HUES6 (cell line): ENCODE results near the gene SAMD15.

Experiments
- H3K27ac ChIP-seq: 2 replicates; pipeline ENCODE4 v1.7.0; 2013; ENCODE audit warnings: low read depth, mild to moderate bottlenecking, low read length, inconsistent platforms
- H3K27me3 ChIP-seq: 2 replicates; pipeline ENCODE4 v1.6.1; 2013; ENCODE audit warnings: low read length; ENCODE audit not compliant: control insufficient read depth, insufficient read depth
- H3K36me3 ChIP-seq: 2 replicates; pipeline ENCODE4 v1.6.1; 2013; ENCODE audit warnings: low read length; ENCODE audit not compliant: control insufficient read depth, insufficient read depth
- H3K4me1 ChIP-seq: 2 replicates; pipeline ENCODE4 v1.6.1; 2013; ENCODE audit warnings: low read length; ENCODE audit not compliant: control insufficient read depth, insufficient read depth
- H3K4me3 ChIP-seq: 2 replicates; pipeline ENCODE4 v1.5.1; 2013; ENCODE audit warnings: low read depth, low read length
- H3K9ac ChIP-seq: one replicate; pipeline ENCODE4 v1.6.1; 2013; ENCODE audit warnings: mild to moderate bottlenecking, low read length
- H3K9me3 ChIP-seq: 2 replicates; pipeline ENCODE4 v1.6.1; 2013; ENCODE audit warnings: low read depth, low read length; ENCODE audit not compliant: control insufficient read depth, insufficient read depth

The SAMD15 gene

GRCh38 chr14:77346495-77346894, 30.7 kb upstream of the SAMD15 start:
- Histone ChIP-seq H3K9ac (no peak overlapping the region), H3K27ac (no peak overlapping the region), H3K4me3 (no peak overlapping the region), H3K27me3 (no peaks in the 10 kb centered on the region), H3K36me3 (peaks cover 10% of the 10 kb centered on the region), H3K9me3 (no peaks in the 10 kb centered on the region), H3K4me1 (peaks cover 24% of the 10 kb centered on the region)

DNA sequence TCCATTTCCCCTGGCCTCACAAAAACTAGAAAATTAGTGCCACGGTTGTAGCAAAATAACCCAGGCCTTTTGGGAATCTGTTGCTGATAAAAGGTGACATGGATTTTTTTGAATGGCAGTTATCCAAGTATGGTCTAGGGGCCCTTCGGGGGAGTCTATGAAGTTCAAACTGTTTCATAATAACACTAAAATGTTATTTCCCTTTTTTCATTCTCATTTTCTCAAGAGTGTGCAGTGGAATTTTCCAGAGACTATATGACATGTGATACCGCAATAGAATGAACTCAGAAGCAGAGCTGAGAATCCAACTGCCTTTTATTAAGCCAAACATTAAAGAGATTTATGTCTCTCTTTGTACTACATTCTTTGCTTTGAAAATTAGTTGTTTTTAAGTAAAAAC, 29.4 kb upstream of the SAMD15 start:
- H3K4me1 ChIP-seq = peaks cover 20% of the 10 kb centered on the region
- peaks cover 7% of the 10 kb centered on the region for H3K36me3 ChIP-seq
- no peak overlapping the region for H3K27ac ChIP-seq
- no peak overlapping the region for H3K9ac ChIP-seq
- H3K27me3 ChIP-seq = no peaks in the 10 kb centered on the region
- no peaks in the 10 kb centered on the region for H3K9me3 ChIP-seq
- H3K4me3 ChIP-seq = no peak overlapping the region

DNA sequence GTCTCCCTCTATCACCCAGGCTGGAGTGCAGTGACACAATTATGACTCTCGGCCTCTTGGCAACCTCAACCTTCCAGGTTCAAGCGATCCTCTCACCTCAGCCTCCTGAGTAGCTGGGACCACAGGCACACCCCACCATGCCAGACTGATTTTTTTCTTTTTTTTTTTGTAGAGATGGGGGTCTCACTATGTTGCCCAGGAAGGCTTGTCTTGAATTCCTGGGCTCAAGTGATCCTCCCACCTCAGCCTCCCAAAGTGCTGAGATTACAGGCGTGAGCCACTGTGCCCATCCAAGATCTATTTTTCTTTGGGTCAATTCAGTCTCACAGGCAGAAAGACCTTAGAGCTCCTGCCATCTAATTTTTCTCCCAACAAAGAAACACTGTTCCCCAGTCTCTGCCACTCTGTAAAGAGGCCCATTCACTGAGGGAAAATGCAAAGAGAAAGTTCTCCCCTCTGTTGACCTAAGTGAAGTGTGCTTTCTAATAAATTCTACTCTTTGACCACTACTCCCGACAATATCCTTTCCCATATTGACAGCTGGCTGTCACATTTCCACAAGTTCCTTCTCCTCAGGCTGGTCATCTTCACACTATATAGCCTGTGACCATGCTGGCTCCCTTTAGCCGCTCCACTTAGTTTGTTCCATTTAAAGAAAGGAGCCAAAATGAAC, 23.6 kb upstream of the SAMD15 start:
- Histone ChIP-seq H3K27me3 (no peaks in the 10 kb centered on the region), H3K9me3 (no peaks in the 10 kb centered on the region), H3K4me1 (no peaks in the 10 kb centered on the region), H3K9ac (no peak overlapping the region), H3K4me3 (no peak overlapping the region), H3K36me3 (peaks cover 3% of the 10 kb centered on the region), H3K27ac (no peak overlapping the region)

GRCh38 chr14:77355811-77356210, 21.4 kb upstream of the SAMD15 start:
- Histone ChIP-seq H3K9me3 (no peaks in the 10 kb centered on the region), H3K9ac (no peak overlapping the region), H3K36me3 (no peaks in the 10 kb centered on the region), H3K27me3 (no peaks in the 10 kb centered on the region), H3K4me3 (no peak overlapping the region), H3K4me1 (no peaks in the 10 kb centered on the region), H3K27ac (no peak overlapping the region)

DNA sequence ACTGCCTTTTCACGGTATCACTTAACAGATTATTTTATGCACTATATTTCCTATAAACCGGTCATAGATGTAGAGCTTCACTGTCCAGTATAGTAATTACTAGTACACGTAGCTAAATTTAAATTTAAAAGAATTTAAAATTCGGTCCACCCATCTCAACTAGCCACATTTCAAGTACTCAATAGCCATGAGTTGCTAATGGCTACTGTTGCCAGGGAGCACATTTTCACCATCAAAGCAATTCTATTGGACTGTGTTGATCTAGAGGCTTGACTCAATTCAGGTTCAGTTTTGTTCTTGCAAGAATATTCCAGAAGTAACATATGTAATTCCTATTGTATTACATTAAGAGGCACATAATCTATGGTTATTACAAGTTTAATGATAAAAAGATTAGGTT, 20.3 kb upstream of the SAMD15 start:
- Histone ChIP-seq H3K27me3 (no peaks in the 10 kb centered on the region), H3K9ac (no peak overlapping the region), H3K27ac (no peak overlapping the region), H3K36me3 (no peaks in the 10 kb centered on the region), H3K4me3 (no peak overlapping the region), H3K4me1 (no peaks in the 10 kb centered on the region), H3K9me3 (no peaks in the 10 kb centered on the region)

- H3K4me1 ChIP-seq = no peaks in the 10 kb centered on the region
- H3K36me3 ChIP-seq = no peaks in the 10 kb centered on the region
These were observed 17.6 kb upstream of the SAMD15 start for GRCh38 chr14:77359626-77360025.

GRCh38 chr14:77364146-77364545, 13.0 kb upstream of the SAMD15 start:
- Histone ChIP-seq H3K4me1 (no peaks in the 10 kb centered on the region), H3K27me3 (no peaks in the 10 kb centered on the region), H3K27ac (no peak overlapping the region), H3K9ac (no peak overlapping the region), H3K36me3 (no peaks in the 10 kb centered on the region), H3K4me3 (no peak overlapping the region), H3K9me3 (no peaks in the 10 kb centered on the region)

More at GRCh38 chr14:77359626-77360025, 17.6 kb upstream of the SAMD15 start:
- Histone ChIP-seq H3K4me3 (no peak overlapping the region), H3K9me3 (no peaks in the 10 kb centered on the region), H3K27me3 (no peaks in the 10 kb centered on the region), H3K9ac (no peak overlapping the region), H3K27ac (no peak overlapping the region)

GRCh38 chr14:77369285-77369684, 7.9 kb upstream of the SAMD15 start:
- H3K27ac ChIP-seq = no peak overlapping the region
- H3K9ac ChIP-seq = no peak overlapping the region

DNA sequence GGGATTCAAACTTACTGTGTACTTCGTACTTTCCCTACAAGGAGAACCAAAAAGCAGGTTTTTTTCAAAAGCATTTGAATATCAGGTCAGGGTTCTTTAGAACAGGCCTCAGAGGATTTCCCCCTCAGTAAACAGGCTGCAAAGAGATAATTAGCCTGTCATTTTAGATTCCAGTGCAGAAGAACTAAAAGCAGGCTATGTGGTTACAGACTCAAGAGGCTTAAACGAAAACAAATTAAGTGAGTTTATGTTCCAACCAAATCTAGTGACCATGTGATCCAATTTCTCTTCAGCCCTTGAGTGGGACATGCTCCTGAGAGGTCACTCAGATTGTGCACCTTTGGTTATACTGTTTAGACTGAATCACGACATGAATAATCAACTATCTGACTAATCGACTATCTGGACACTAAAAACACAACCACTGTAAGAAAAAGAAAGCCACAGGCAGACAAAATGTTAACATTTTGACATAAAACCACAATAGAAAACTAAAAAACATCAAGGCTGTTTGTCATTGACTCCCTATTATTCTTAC, 4.8 kb upstream of the SAMD15 start:
- Histone ChIP-seq H3K9me3 (no peaks in the 10 kb centered on the region), H3K27me3 (no peaks in the 10 kb centered on the region), H3K36me3 (no peaks in the 10 kb centered on the region), H3K4me3 (no peak overlapping the region), H3K9ac (no peak overlapping the region), H3K27ac (0 out of 2 replicates have a peak overlapping the region, but pooled peaks have one; percentile 7), H3K4me1 (peaks cover 14% of the 10 kb centered on the region; the same call in 1 of the 2 replicates)

More at GRCh38 chr14:77369285-77369684, 7.9 kb upstream of the SAMD15 start:
- Histone ChIP-seq H3K4me3 (no peak overlapping the region), H3K36me3 (no peaks in the 10 kb centered on the region), H3K9me3 (no peaks in the 10 kb centered on the region), H3K4me1 (0 out of 2 replicates have a peak, but pooled peaks cover 2% of the 10 kb centered on the region), H3K27me3 (no peaks in the 10 kb centered on the region)

- Histone ChIP-seq H3K9me3 (no peaks in the 10 kb centered on the region), H3K4me3 (peak overlapping the region; percentile 97; the same call in 1 of the 2 replicates), H3K9ac (no peak overlapping the region), H3K27me3 (no peaks in the 10 kb centered on the region), H3K36me3 (no peaks in the 10 kb centered on the region), H3K27ac (no peak overlapping the region), H3K4me1 (peaks cover 14% of the 10 kb centered on the region; the same call in 1 of the 2 replicates)
These were observed 1.8 kb upstream of the SAMD15 start for GRCh38 chr14:77375164-77375950.
